NOMO-1 (cell line): ENCODE measurements around the gene UCN3.
"Not testable (repeated sequence)": the region's sequence is repeated elsewhere in the genome, so short reads cannot be mapped to it uniquely, and the experiment has no call there.

Experiments
- DNase-seq, 2 experiments: peaks; one replicate each; lab custom pipeline; 2025; ENCODE audit not compliant: unreplicated experiment in 2 of 2; lab: John Stamatoyannopoulos, UW

UCN3 gene

GRCh38 chr10:5365928-5366327 lies 1.2 kb downstream of the UCN3 start:
- no peak for DNase-seq

DNA sequence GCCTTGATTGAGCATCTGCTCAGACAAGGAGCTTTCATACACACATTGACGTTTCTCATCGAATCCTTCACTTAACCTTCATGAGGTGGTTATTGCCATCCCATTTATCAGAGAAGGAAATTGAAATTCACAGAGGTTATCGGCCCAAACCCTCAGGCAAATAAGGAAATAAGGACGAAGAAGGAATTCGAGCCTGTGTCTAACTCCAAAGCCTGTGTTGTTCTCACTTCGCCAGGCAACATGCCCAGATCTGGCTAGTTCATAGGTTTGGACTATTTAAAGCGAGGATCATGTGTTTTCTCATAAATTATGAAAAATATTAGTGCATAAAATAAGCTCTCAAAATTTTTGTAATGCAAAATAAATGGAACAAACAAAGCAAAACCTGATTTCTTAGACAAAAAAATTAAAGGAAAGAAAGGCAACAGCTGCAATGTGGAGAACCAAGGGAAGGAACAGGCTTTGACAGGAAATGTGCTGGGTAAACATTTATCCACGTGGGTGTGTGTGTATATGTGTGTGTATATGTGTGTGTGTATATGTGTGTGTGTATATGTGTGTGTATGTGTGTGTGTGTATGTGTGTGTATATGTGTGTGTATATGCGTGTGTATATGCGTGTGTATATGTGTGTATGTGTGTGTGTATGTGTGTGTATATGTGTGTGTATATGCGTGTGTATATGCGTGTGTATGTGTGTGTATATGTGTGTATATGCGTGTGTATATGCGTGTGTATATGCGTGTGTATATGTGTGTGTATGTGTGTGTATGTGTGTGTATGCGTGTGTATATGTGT lies 4.8 kb downstream of the UCN3 start:
- no peak for DNase-seq

GRCh38 chr10:5370493-5371352 lies 6.0 kb downstream of the UCN3 start:
- no peak for DNase-seq

DNA sequence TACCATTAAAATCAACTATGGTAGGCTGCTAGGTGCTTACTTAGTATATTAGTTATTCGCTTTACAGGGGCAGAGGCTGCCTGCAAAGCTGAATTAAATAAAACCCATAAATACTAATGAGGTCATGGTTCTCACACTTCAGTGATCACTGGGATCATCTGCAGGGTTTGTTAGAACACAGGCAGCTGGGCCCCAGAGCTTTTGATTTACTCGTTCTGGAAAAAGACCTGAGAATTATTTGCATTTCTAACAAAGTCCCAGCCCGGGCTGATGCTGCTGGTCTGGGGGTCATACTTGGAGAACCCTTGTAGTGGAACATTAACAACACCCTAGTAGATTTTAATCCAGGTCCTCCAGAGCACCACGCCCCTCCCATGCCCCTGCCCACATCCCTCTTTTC lies 8.5 kb downstream of the UCN3 start:
- no peak for DNase-seq

DNA sequence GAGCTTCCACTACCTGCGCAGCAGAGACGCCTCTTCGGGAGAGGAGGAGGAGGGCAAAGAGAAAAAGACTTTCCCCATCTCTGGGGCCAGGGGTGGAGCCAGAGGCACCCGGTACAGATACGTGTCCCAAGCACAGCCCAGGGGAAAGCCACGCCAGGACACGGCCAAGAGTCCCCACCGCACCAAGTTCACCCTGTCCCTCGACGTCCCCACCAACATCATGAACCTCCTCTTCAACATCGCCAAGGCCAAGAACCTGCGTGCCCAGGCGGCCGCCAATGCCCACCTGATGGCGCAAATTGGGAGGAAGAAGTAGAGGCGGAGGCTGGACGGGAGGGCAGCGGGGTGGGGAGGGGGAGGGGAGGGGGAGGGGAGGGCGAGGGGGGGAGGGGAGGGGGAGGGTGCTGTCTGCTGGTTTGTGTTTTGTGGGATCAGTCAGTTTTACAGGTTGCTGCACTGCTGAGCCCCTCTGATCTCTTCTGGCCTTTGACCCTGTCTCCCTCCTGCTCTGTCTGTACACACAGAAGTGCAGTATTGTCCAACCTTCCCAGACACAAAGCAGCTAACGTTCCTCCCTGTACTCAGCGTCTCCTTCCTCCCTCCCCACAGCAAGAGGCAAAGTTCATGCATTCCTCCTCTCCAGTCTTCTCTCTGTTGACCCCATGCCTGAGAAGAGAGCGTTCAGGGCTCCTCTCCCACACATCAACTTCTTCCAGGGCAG lies 9.3 kb downstream of the UCN3 start:
- no peak for DNase-seq

DNA sequence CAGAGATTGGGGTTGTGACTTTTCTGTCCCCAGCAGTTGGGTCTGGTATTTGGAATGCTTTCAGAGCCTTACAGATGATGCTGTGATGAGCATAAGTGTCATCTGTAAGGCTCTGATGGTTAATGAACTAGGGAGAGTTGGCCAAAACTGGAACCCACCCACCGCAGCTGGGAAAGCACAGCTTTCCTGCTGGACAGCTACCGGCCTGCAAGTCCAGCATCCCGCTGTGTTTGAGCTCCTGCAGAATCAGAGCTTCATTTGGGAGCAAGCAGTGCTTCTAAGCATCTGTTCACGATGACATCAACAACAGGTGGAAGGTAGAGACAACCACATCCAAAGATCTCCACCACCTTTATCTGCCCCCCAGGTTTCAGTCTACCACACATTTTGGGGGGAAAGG lies 11.7 kb downstream of the UCN3 start:
- no peak for DNase-seq

DNA sequence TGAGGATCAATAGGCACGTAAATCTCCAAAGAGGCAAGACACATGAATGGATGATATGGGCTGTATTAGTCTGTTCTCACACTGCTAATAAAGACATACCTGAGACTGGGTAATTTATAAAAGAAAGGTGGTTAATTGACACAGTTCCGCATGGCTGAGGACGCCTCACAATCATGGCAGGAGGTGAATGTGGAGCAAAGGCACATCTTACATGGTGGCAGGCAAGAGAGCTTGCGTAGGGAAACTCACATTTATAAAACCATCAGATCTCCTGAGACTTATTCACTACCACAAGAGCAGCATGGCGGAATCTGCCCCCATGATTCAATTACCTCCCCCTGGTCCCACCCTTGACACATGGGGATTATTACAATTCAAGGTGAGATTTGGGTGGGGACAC lies 14.4 kb downstream of the UCN3 start:
- not testable (repeated sequence) for DNase-seq

- not testable (repeated sequence) for DNase-seq
These were observed 15.6 kb downstream of the UCN3 start for GRCh38 chr10:5380395-5380794.

DNA sequence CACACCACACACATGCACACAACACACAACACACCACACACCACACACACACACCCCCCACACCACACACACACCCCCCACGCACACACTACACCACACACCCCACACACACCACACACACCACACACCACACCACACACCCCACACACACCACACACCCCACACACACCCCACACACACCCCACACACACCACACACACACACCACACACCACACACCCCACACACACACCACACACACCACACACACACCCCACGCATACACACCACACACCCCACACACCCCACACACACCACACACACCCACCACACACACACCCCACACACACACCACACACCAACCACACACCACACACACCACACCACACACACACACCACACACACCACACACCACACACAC lies 16.4 kb downstream of the UCN3 start:
- no peak for DNase-seq

DNA sequence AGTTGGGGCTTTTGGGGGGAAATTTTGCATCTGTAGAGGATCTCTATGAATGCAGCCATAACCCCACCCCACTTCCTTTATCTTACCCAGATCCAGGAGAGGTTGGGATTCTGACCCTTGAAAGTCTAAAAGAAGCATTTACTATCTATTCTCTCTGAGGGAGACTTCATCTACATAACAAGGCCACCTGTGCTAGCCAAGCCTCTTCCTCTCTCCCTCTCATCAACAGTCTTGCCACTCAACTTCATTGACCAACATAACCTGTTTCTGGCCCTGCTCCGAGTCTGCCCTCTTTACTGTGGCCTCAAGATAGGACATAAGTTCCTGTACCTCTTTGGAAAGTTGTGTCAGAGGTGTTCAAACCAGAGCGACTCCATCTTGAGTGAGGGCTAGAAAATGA lies 20.5 kb downstream of the UCN3 start:
- DNase-seq, result no peak

GRCh38 chr10:5387169-5387568 lies 22.4 kb downstream of the UCN3 start:
- DNase-seq, result no peak

DNA sequence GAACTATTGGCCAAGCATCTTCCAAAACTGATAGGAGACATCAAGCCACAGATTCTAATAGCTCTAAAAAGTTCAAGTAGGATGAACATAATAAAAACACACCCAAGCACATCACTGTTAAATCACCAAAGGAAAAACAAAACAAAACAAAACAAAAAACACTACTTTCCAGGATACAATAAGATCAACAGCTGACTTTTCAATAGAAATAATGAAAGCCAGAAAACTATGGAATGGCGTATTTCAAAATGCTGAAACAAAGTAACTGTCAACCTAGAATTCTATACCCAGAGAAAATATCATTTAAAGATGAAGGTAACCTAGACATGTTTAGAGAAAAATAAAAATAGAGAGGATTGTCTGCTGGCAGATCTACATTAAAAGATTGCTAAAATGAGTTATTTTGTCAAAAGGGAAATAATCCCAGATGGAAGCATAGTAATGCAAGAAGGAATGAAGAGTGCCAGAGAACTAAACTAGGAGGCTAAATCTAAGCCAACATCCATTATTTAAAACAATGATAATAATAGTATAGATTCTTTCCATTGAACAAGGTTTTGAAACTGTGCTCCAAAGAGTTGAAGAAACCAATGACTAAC lies 25.9 kb downstream of the UCN3 start:
- no peak for DNase-seq

- DNase-seq, result no peak
These were observed 27.0 kb downstream of the UCN3 start for GRCh38 chr10:5391790-5392189.

- no peak for DNase-seq
These were observed 28.8 kb downstream of the UCN3 start for GRCh38 chr10:5393529-5393928.

DNA sequence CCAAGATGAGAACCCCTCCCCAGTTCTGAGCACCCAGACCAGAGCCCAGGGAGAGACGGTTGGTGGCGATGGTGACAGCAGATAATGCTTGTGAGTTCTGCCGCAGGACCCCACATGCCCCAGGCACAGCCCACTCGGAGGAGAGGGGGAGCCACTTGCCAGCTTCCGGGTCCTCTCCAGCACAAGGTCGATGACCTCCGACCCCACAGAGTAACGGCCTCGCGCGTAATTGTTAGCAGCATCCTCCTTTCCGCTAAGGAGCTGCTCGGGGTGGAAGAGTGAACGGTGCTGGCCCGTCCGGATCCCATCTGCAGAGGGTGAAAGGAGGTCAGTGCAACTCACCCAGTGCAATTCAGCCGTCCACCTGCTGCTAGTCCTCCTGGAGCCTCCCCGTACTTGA lies 30.4 kb downstream of the UCN3 start:
- no peak for DNase-seq

- no peak for DNase-seq
These were observed 32.0 kb downstream of the UCN3 start for GRCh38 chr10:5396556-5397300.

DNA sequence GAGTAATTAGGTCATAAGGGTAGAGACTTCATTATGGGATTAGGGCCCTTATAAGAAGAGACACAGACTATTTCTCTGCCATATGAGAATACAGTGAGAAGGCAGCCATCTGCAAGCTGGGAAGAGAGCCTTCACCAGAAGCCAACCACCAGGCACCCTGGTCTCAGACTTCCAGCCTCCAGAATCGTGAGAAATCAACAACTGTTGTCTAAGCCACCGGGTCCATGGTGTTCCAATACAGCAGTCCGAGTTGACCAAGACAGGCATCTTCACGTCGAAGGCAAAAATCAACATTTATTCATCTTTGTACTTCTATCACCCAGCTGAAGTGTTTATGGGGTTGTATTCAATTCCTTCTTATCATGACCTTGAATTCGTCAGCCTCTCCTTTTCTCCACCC lies 34.6 kb downstream of the UCN3 start:
- DNase-seq, result no peak

DNA sequence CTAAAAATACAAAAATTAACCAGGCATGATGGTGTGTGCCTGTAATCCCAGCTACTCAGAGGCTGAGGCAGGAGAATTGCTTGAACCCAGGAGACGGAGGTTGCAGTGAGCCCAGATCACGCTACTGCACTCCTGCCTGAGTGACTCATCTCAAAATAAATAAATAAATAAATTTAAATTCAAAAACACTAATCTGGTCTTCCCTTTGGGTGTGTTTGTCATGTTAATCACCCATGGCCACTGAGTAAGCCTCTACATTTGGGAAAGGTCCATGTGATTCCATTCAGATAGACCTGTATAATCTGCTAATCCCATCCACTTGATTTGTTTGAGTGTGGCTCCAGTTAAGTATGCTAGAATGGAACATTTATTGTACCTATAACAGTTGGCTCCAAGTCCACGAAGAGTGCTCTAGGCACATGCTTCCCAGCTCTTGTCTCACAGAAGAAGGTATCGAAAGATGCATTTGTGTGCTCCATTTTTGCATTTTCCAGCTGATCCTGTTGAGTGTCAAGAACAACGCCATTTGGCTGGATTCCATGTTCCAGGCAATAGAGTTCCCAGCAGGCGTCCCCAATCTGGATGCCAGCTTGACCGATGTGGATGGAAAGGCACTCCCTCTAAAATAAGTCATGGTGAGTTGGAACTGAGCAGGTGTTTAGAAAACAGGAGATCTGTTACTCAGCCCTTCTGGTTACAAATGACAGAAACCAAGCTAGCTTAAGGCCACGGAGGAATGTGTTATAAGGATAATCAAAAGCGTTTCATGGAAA lies 35.9 kb downstream of the UCN3 start:
- no peak for DNase-seq

DNA sequence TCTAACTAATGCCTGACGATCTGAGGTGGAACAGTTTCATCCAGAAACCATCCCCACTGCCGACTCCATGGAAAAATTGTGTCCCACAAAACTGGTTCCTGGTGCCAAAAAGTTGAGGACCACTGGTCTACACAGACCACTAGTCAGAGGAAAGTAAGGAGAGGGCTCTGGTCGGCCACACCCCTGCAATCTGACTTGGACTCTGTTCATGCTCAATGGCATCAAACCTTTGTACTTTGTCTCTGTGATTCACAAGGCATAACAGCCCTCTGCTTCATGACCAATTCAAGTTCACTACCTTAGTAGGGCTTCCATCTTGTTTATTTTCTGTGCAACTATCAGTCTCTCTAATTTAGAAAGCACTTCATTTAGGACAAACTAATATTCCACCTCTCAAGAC lies 38.0 kb downstream of the UCN3 start:
- no peak for DNase-seq
